Liver (tissue), 3 donors: ENCODE measurements around the gene NCAPD2.

ENCODE experiments used
- CTCF ChIP-seq: fragments of 150-350 bp; IDR thresholded peaks from 2 replicates; pipeline ENCODE4 v1.5.1; 2017; ENCODE audit warnings: improper control_type of control experiment, low read depth, low read length; ENCODE audit not compliant: missing input control
- RAD21 ChIP-seq, 2 donors: IDR thresholded peaks; 2 replicates each; pipeline ENCODE4 v1.6.1; 2016; ENCODE audit warnings: antibody characterized with exemption in 2 of 2, mild to moderate bottlenecking in 2 of 2
- donor health status: healthy.
- donor health status: healthy.

GRCh38 chr12:6494968-6495367 lies 1.1 kb downstream of the NCAPD2 start:
- no peak for TF ChIP-seq RAD21 (IDR thresholded peaks at IDR 0.05)
- TF ChIP-seq CTCF: no peak
